H54 (cell line): ENCODE data around the gene GPD1L.

Experiments used
- DNase-seq: peaks from one replicate; pipeline ENCODE4 v3.0.0; 2011; ENCODE audit warnings: low spot score, mixed read lengths; ENCODE audit not compliant: insufficient read length
- FAIRE-seq: peaks from 3 replicates; lab custom pipeline; 2011; peaks lifted over from hg19 to GRCh38; lab: Jason Lieb, UNC
- POLR2A ChIP-seq: IDR thresholded peaks from 2 replicates; pipeline ENCODE4 v1.6.1; 2011; ENCODE audit warnings: low read depth, mild to moderate bottlenecking, low read length

The GPD1L gene

GRCh38 chr3:32197991-32198390 lies 91.6 kb downstream of the GPD1L start:
- FAIRE-seq (no peak), DNase-seq (no peak)
- no peak for TF ChIP-seq POLR2A

DNA sequence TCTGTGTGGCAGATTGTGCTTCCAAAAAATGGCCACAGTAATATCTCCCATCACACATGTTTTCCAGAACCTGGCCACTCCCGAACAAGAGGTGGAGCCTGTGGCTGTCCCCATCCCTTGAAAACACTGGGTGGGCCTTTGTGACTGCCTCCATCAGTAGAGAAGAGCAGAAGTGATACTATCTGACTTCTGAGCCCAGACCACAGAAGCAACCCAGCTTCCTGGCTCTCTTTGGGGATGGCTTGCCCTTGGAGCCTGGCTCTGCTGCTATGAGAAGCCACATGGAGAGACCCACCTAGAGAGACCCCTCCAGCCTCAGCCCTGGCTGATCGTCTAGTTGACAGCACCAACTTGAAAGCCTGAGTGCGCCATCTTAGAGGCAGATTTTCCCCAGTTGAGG lies 92.3 kb downstream of the GPD1L start:
- no peak for FAIRE-seq
- no peak for TF ChIP-seq POLR2A
- DNase-seq: no peak

DNA sequence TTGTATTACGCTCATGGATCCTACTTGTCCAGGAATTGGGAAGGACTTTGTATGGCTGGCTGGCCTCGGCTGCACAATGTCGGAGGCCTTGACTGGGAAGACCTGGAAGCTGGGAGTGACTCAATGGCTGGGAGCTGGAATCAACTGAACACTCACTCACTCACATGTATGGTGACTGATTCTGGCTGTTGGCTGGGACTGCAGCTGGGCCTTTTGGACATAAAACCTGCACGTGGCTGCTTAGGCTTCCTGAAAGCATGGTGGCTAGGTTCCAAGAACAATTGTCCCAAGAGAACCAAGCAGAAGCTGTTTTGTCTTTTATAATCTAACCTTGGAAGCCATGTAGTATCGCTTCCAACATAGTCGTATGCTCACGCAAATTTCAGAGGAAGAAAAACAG lies 94.1 kb downstream of the GPD1L start:
- DNase-seq (no peak), FAIRE-seq (no peak)
- no peak for TF ChIP-seq POLR2A

DNA sequence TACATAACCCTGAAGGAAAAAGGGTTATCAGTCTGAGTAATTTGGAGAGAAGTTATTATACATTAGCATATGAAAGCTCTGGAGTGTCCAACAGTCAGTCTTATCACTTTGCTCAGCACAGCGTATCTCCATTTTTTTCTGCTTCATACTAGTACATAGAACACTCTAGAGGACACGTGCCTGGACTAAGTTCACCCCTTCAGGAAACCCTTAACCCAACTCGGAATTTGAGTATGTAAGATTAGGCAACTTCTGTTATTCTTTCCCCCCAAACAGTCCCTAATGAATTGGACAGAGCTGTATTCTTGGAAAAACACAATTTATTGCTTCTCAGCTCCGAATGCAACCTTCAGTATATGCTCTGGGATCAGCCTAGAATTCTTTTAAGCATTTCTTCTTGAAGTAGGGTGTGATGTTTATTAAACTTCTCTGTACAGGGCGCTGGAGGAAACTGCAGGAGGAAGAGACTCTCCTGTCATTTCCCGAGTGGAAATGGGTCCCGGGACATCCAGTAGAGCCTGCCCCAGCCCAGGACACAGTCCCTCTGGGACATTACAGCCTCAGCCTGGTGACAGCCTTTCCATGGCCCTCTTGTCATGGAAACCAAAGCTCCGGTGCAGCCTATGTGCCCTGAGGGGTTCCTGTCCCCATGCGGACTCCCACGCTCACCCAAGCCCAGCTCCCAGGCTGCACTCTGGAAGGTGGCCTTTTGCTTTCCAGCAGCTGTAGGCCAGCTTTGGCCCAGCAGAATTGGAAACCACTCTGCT lies 94.8 kb downstream of the GPD1L start:
- no peak for FAIRE-seq
- no peak for TF ChIP-seq POLR2A
- no peak for DNase-seq

DNA sequence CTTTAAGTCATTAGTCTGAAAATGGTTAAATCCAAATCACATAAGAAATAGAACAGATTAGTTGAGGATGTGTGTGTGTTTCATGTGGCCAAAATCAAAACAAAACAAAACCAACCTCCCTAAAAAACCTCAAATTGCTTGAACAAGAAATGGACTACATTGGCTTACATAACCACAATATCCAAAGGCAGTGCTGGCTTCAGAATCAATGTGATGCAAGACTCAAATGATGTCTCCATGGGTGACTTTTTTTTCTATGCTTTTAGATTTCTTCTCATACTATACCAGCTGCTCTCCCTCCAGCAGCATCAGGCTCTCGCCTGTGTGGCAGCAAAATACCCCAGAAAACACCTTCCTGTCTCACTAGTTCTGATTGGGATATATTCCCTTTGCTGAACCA lies 96.1 kb downstream of the GPD1L start:
- DNase-seq (no peak), FAIRE-seq (no peak)
- no peak for TF ChIP-seq POLR2A

GRCh38 chr3:32203854-32204253 lies 97.4 kb downstream of the GPD1L start:
- DNase-seq (no peak), FAIRE-seq (no peak)
- no peak for TF ChIP-seq POLR2A

GRCh38 chr3:32208447-32208846 lies 102.0 kb downstream of the GPD1L start:
- DNase-seq: no peak
- TF ChIP-seq POLR2A: no peak
- FAIRE-seq: no peak

DNA sequence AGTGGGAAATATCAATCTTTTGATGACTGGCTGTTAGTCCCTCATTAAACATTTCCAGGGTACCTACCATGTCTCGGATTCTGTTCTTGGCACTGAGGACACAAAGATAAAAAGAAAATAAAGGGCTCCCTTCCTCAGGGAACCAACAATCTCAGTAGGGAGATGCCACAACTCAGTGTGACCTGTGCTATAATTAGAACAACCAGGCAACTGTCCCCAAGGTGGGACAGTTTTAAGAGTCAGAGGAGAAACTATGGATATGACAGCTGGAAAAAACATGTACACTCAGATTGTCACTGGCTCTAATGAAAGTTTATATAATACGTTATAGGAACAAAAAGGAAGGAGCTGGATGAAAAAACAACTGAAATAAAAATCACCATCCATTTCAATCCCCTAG lies 108.8 kb downstream of the GPD1L start:
- no peak for FAIRE-seq
- no peak for DNase-seq
- no peak for TF ChIP-seq POLR2A

GRCh38 chr3:32216172-32216783 lies 109.9 kb downstream of the GPD1L start:
- no peak for FAIRE-seq
- no peak for DNase-seq

GRCh38 chr3:32217339-32217738 lies 110.9 kb downstream of the GPD1L start:
- FAIRE-seq (no peak), DNase-seq (no peak)
- TF ChIP-seq POLR2A: no peak

More at GRCh38 chr3:32216172-32216783, 109.9 kb downstream of the GPD1L start:
- no peak for TF ChIP-seq POLR2A
